ENCODE measurements around the gene AUTS2.

DNA sequence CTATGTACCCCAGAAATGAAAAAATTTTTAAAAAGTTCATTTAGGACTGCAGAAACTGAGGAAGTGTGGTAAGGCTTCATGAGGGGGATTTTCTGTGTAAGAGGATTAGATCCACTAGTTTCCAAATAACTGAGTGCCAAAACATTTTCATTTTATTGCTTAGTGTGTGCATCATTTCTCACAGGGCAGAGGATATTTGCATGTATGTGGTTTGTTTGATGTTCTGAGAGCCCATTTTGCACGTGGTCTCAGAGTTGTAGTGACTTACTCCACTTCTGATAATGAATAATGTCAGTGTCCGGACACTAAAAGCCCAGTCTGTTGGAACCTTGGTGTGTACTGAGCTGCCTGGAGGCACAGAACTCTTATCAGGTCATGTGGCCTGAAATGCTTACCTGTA, 299.9 kb downstream of the AUTS2 start:
- TF ChIP-seq, protein P1, sequence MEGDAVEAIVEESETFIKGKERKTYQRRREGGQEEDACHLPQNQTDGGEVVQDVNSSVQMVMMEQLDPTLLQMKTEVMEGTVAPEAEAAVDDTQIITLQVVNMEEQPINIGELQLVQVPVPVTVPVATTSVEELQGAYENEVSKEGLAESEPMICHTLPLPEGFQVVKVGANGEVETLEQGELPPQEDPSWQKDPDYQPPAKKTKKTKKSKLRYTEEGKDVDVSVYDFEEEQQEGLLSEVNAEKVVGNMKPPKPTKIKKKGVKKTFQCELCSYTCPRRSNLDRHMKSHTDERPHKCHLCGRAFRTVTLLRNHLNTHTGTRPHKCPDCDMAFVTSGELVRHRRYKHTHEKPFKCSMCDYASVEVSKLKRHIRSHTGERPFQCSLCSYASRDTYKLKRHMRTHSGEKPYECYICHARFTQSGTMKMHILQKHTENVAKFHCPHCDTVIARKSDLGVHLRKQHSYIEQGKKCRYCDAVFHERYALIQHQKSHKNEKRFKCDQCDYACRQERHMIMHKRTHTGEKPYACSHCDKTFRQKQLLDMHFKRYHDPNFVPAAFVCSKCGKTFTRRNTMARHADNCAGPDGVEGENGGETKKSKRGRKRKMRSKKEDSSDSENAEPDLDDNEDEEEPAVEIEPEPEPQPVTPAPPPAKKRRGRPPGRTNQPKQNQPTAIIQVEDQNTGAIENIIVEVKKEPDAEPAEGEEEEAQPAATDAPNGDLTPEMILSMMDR (IDR thresholded peaks at IDR 0.05) = no peak
- TF ChIP-seq EP300 (IDR thresholded peaks at IDR 0.05; ENCODE audit: low read depth) (no peak), POLR2A (IDR thresholded peaks at IDR 0.05) (no peak), POLR2AphosphoS5 (IDR thresholded peaks at IDR 0.05) (no peak)
